ENCODE results near the gene NEUROG2.
"Not testable (repeated sequence)": the region's sequence is repeated elsewhere in the genome, so short reads cannot be mapped to it uniquely, and the experiment has no call there.

Gene NEUROG2

GRCh38 chr4:112536123-112536522 is 20.1 kb upstream of the NEUROG2 start:
- H3K4me3 ChIP-seq (ENCODE audit: low read depth, low read length) = no peak overlapping the region
- TF ChIP-seq CTCF (IDR thresholded peaks at IDR 0.05; ENCODE audit: insufficient read depth, low read depth, low read length, missing control alignments) = no peak
- no peak for DNase-seq (ENCODE audit: low read depth)

GRCh38 chr4:112532267-112532666 is 16.3 kb upstream of the NEUROG2 start:
- no peak overlapping the region for H3K4me3 ChIP-seq (ENCODE audit: low read depth, low read length)
- no peak for TF ChIP-seq CTCF (IDR thresholded peaks at IDR 0.05; ENCODE audit: insufficient read depth, low read depth, low read length, missing control alignments)
- no peak for DNase-seq (ENCODE audit: low read depth)

- H3K4me3 ChIP-seq (ENCODE audit: low read depth, low read length) = no peak overlapping the region
- DNase-seq (ENCODE audit: low read depth) = no peak
- TF ChIP-seq CTCF (IDR thresholded peaks at IDR 0.05; ENCODE audit: insufficient read depth, low read depth, low read length, missing control alignments) = no peak
Measured at GRCh38 chr4:112531146-112531545, 15.2 kb upstream of the NEUROG2 start.

GRCh38 chr4:112526061-112526460 is 10.1 kb upstream of the NEUROG2 start:
- no peak for DNase-seq (ENCODE audit: low read depth)
- H3K4me3 ChIP-seq (ENCODE audit: low read depth, low read length) = no peak overlapping the region
- no peak for TF ChIP-seq CTCF (IDR thresholded peaks at IDR 0.05; ENCODE audit: insufficient read depth, low read depth, low read length, missing control alignments)

GRCh38 chr4:112523764-112524505 is 8.0 kb upstream of the NEUROG2 start:
- peak overlapping the region; percentile 70 for H3K4me3 ChIP-seq (ENCODE audit: low read depth, low read length)
- peak; percentile 86 for TF ChIP-seq CTCF (IDR thresholded peaks at IDR 0.05; ENCODE audit: insufficient read depth, low read depth, low read length, missing control alignments)
- DNase-seq (ENCODE audit: low read depth) = peak; percentile 92

GRCh38 chr4:112523008-112523721 is 7.2 kb upstream of the NEUROG2 start:
- H3K4me3 ChIP-seq (ENCODE audit: low read depth, low read length) = peak overlapping the region; percentile 70
- DNase-seq (ENCODE audit: low read depth) = peak; percentile 67
- TF ChIP-seq CTCF (IDR thresholded peaks at IDR 0.05; ENCODE audit: insufficient read depth, low read depth, low read length, missing control alignments) = peak; percentile 27

GRCh38 chr4:112522431-112522830 is 6.5 kb upstream of the NEUROG2 start:
- DNase-seq (ENCODE audit: low read depth) = not testable (repeated sequence)
- H3K4me3 ChIP-seq (ENCODE audit: low read depth, low read length) = peak overlapping the region; percentile 70; the same call in 1 of the 2 replicates
